Motor neuron (in vitro differentiated cells): ENCODE measurements around the gene LEFTY1. TPM values are rescaled to one million over a fixed set of nuclear protein-coding genes. Genes with fewer than 3 reads are reported as not detected.

Experiments
- ATAC-seq, 8 experiments: fragments of 200-7000 bp; cut with Tn5 transposase; replicated peaks in 6 of 8; 2 replicates each; pipeline ENCODE4 v1.8.0; 2021; ENCODE audit warnings: mild to moderate bottlenecking in 8 of 8, moderate library complexity in 8 of 8
- H3K27ac ChIP-seq, 2 donors: fragments of 250-450 bp; sonication (Bioruptor Pico); 2 replicates each; pipeline ENCODE4 v1.9.0; 2021; ENCODE audit warnings: antibody characterized with exemption in 2 of 2, mild to moderate bottlenecking in 2 of 2, moderate library complexity in 1 of 2
- H3K4me1 ChIP-seq, 2 donors: fragments of 250-450 bp; sonication (Bioruptor Pico); replicated peaks in 1 of 2; 2 replicates each; pipeline ENCODE4 v1.6.1; 2021; ENCODE audit warnings: antibody characterized with exemption in 2 of 2, mild to moderate bottlenecking in 2 of 2, moderate library complexity in 1 of 2
- H3K4me3 ChIP-seq, 5 donors: fragments of 250-450 bp; sonication (Bioruptor Pico); 2 replicates each; pipeline ENCODE4 v1.9.0; 2021; ENCODE audit warnings: antibody characterized with exemption in 5 of 5, mild to moderate bottlenecking in 5 of 5, moderate library complexity in 4 of 5
- WGBS, 10 experiments: fragments of 450-650 bp; shearing (Covaris generic); methylation state at CpG; one replicate each; pipeline ENCODE4 v1.0.0; 2022; 5-methylcytosine and 5-hydroxymethylcytosine counted together
- in situ Hi-C, 9 experiments: fragments of 400-800 bp; cut with MboI; loops; one replicate each; pipeline ENCODE4 v1.15.0; 2021; ENCODE audit warnings: low sequenced_read_pairs in 9 of 9, low pct_unique_long_range_greater_than_20kb in 2 of 9; ENCODE audit not compliant: unreplicated experiment in 9 of 9
- total RNA-seq, 8 experiments: library from RNA; unstranded; fragments of 300-600 nt; gene quantifications; 2 replicates each; pipeline versions ENCODE4 v1.2.3 to v1.2.4, GENCODE V29; 2022

The LEFTY1 gene
- total RNA-seq, 8 experiments from 2014 or later: 0.31 to 1.4 (median 0.83) TPM; not detected in 2

- ATAC-seq: peak; percentile 95 to 97 (median 97)
- in situ Hi-C loops: no loop called here
- Histone ChIP-seq H3K4me3 (peak within 1 kb of the TSS; percentile 59 to 74 (median 71)), H3K27ac (peak within 1 kb of the TSS; percentile 90 to 91), H3K4me1 (peaks cover 14 to 15% of the 10 kb centered on the region in 2 donors)
- WGBS, 10 experiments: 0 to 7% (median 0%) methylated on average over 3 to 22 of the region's 80 CpGs; no CpG with 5 or more reads in 5 of the 10 experiments
Observed at GRCh38 chr1:225923692-225924555, 35.0 kb upstream of the LEFTY1 start, which contains the start of gene PYCR2. PYCR2 (minus strand) TSS chr1:225924250; CDS start chr1:225924110, 140 bp downstream.

GRCh38 chr1:225923381-225923691, 34.4 kb upstream of the LEFTY1 start:
- 0 to 10% (median 0%) methylated on average over 1 to 5 of the region's 8 CpGs; no CpG with 5 or more reads in 5 of the 10 experiments for WGBS, 10 experiments
- in situ Hi-C loops: no loop called here
- Histone ChIP-seq H3K4me3 (peak overlapping the region; percentile 59 to 74 (median 71)), H3K27ac (peak overlapping the region; percentile 90 to 91), H3K4me1 (peaks cover 14 to 15% of the 10 kb centered on the region in 2 donors)
- no peak for ATAC-seq

- Histone ChIP-seq H3K27ac (no peak overlapping the region), H3K4me1 (peaks cover 14 to 15% of the 10 kb centered on the region in 2 donors), H3K4me3 (no peak overlapping the region)
- in situ Hi-C loops: no loop called here
- no peak for ATAC-seq
- 57 to 99% (median 88%) methylated on average over 2 to 13 of the region's 23 CpGs; no CpG with 5 or more reads in 5 of the 10 experiments for WGBS, 10 experiments
Observed at GRCh38 chr1:225921734-225922709, 33.1 kb upstream of the LEFTY1 start.

DNA sequence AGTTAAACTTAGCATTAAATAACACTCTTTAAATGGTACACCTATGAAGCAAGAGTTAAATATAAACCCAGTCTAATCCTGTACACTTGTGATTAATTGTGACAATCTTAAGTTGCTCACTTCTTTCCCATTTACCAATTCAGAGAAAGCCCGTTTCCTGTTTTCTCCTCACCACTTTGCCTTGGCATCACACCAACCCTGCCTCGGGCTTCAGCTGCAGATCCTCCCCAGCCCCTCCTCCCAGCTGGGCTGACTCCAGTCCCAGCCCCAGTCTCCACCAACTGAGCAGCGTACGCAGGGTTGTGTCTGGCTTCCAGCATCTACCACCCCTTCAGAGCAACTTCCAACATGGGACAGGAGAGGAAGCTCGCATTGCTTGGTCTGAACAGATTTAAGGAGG, 31.0 kb upstream of the LEFTY1 start:
- WGBS, 10 experiments: 0 to 100% (median 85%) methylated on average over 1 to 4 of the region's 5 CpGs; no CpG with 5 or more reads in 3 of the 10 experiments
- H3K4me1 ChIP-seq: peaks cover 26 to 30% of the 10 kb centered on the region in 2 donors
- H3K4me3 ChIP-seq: no peak overlapping the region
- in situ Hi-C loops: no loop called here
- no peak overlapping the region for H3K27ac ChIP-seq
- peak in 3 of 8 experiments; percentile 6 to 14 (median 8) for ATAC-seq

- no peak overlapping the region for H3K4me3 ChIP-seq
- WGBS, 10 experiments: 40 to 100% (median 86%) methylated on average over 1 to 4 of the region's 4 CpGs
- in situ Hi-C loops: no loop called here
- H3K4me1 ChIP-seq: peaks cover 29 to 35% of the 10 kb centered on the region in 2 donors
- no peak for ATAC-seq
- no peak overlapping the region for H3K27ac ChIP-seq
Observed at GRCh38 chr1:225918280-225918679, 29.3 kb upstream of the LEFTY1 start.

GRCh38 chr1:225917536-225917935, 28.6 kb upstream of the LEFTY1 start:
- in situ Hi-C loops: no loop called here
- peak in 3 of 8 experiments; percentile 16 to 31 (median 26) for ATAC-seq
- Histone ChIP-seq H3K27ac (no peak overlapping the region), H3K4me1 (peaks cover 22 to 27% of the 10 kb centered on the region in 2 donors), H3K4me3 (no peak overlapping the region)
- 56 to 99% (median 88%) methylated on average over 1 to 5 of the region's 5 CpGs; no CpG with 5 or more reads in 1 of the 10 experiments for WGBS, 10 experiments

GRCh38 chr1:225917101-225917500, 28.2 kb upstream of the LEFTY1 start:
- Histone ChIP-seq H3K4me1 (peaks cover 21 to 25% of the 10 kb centered on the region in 2 donors), H3K4me3 (no peak overlapping the region), H3K27ac (no peak overlapping the region)
- 47 to 100% (median 85%) methylated on average over 1 to 3 of the region's 3 CpGs; no CpG with 5 or more reads in 1 of the 10 experiments for WGBS, 10 experiments
- no peak for ATAC-seq
- in situ Hi-C loops: no loop called here

DNA sequence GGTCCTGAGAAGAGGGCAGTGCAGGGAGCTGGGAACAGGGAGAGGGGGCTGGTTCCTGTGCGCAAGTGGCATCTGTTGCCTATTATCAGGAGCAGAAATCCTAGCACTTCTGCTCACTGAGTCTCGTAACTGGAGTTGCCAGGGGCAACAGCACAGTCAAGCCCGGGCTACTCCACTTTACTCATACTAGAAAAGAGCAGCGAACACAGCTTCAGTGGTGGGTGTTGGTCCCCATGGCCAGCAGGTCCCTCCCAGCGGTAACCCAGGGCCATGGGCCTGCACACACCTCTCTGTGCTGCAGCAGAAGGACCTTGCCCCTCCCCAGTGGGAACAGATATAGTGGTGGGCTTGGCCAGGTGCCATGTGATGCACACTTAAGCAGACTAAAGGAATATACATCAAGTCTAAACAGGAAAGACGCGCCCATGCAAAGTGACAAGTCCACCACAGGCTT, 26.6 kb upstream of the LEFTY1 start:
- peaks cover 21 to 25% of the 10 kb centered on the region in 2 donors for H3K4me1 ChIP-seq
- in situ Hi-C loops: no loop called here
- peak overlapping the region; percentile 18 to 26 for H3K27ac ChIP-seq
- 0 to 100% (median 68%) methylated on average over 1 to 5 of the region's 7 CpGs; no CpG with 5 or more reads in 2 of the 10 experiments for WGBS, 10 experiments
- ATAC-seq: peak in 7 of 8 experiments; percentile 10 to 90 (median 86)
- no peak overlapping the region for H3K4me3 ChIP-seq

- ATAC-seq: peak in 5 of 8 experiments; percentile 47 to 70 (median 55)
- WGBS, 10 experiments: 23 to 100% (median 50%) methylated on average over 3 to 6 of the region's 6 CpGs; no CpG with 5 or more reads in 3 of the 10 experiments
- no peak overlapping the region for H3K27ac ChIP-seq
Observed at GRCh38 chr1:225914947-225915346, 26.0 kb upstream of the LEFTY1 start.

GRCh38 chr1:225914391-225914790, 25.4 kb upstream of the LEFTY1 start:
- Histone ChIP-seq H3K4me1 (peaks cover 21 to 25% of the 10 kb centered on the region in 2 donors), H3K27ac (no peak overlapping the region), H3K4me3 (no peak overlapping the region)
- no peak for ATAC-seq
- 33 to 100% (median 90%) methylated on average over 1 to 6 of the region's 6 CpGs; no CpG with 5 or more reads in 3 of the 10 experiments for WGBS, 10 experiments
- in situ Hi-C loops: no loop called here

More at GRCh38 chr1:225914947-225915346, 26.0 kb upstream of the LEFTY1 start:
- in situ Hi-C loops: no loop called here
- H3K4me3 ChIP-seq: no peak overlapping the region
- H3K4me1 ChIP-seq: peaks cover 21 to 25% of the 10 kb centered on the region in 2 donors

DNA sequence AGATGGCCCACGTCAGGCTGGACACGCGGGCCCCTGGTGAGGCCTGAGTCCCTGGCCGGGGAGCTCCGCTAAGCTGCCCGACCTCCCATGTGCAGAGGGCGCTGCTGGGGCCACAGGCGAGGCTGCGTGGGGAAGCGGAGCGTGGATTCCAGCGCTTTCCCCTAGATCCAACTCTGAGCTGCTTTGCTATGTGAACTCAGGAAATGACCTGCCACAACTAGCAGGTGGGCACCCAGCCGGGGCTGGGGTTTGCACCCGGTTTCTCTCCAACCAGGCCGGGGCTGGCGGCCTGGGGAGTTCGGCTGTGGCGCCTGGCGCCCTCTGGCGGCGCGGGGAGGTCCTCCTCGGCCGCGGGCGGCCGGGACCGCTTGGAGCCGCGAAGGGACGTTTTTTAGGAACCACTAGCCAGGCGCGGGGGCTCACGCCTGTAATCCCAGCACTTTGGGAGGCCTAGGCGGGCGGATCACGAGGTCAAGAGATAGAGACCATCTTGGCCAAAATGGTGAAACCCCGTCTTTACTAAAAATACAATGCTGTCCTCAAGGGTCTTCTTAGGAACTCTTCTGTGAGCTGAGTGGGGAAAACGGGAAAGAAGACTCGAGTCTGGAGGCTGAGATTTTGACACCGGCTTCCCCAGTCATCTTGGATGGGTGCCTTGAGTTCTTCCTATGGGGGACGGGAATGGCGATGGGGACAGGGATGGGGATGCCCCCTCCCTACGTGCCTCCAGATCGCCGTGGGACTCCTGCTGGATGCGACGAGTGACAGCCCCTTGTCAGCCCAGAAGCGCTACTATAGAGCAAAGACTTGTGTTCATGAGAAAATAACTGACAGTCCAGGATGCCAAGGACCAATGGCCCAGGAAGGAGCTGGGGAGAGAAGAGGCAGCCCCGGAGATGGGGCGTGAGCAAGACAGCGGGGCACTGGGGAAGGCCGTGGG, 22.5 kb upstream of the LEFTY1 start:
- peak in 5 of 8 experiments; percentile 26 to 92 (median 80) for ATAC-seq
- H3K27ac ChIP-seq: no peak overlapping the region
- no peak overlapping the region for H3K4me3 ChIP-seq
- WGBS, 10 experiments: 0 to 62% (median 35%) methylated on average over 1 to 44 of the region's 53 CpGs; no CpG with 5 or more reads in 4 of the 10 experiments
- in situ Hi-C loops: no loop called here
- H3K4me1 ChIP-seq: peaks cover 21 to 23% of the 10 kb centered on the region in 2 donors
